ENCODE data around the gene STMN1. TPM values are rescaled to one million over a fixed set of nuclear protein-coding genes. Genes with fewer than 3 reads are reported as not detected.

Gene STMN1
- total RNA-seq, 1 experiment from 2014 or later = 207 TPM

DNA sequence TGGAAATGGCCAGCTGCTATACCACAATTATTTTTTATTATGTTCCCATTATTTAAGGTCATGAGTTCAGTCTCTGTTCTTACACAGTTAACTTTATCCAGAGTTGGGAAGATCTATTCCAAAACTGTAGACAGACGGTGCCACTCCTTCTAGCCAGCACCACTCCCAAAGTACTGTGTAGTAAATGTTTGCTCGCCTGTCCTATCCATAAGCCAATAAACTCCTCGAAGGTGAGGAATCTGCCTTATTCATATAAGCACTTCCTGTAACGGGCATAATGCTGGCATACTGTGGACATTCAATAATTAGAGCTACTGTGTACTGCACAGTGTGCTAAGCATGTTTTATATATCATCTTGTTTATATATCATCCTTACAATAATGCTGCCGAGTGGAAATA, 26.1 kb upstream of the STMN1 start:
- TF ChIP-seq CTCF (IDR thresholded peaks at IDR 0.05; ENCODE audit: insufficient read depth in 1 of 2, low read depth in 1 of 2, low read length in 1 of 2, severe bottlenecking in 1 of 2, unreplicated experiment in 1 of 2) = no peak
- no peaks in the 10 kb centered on the region for H3K27me3 ChIP-seq (replicated peaks; ENCODE audit: control insufficient read depth, insufficient read depth, low read length)
- H3K4me1 Mint-ChIP-seq (ENCODE audit: low read depth, unreplicated experiment) = peaks cover 7% of the 10 kb centered on the region
- POLR2A ChIA-PET = no interaction called here
- intact Hi-C loops (cut with micrococcal nuclease; ENCODE audit: unreplicated experiment) = no loop called here
- CTCF ChIA-PET = no interaction called here
- H3K9me3 Mint-ChIP-seq (ENCODE audit: unreplicated experiment) = no peaks in the 10 kb centered on the region
- H3K36me3 ChIP-seq (ENCODE audit: control insufficient read depth, insufficient read depth, low read length) = no peaks in the 10 kb centered on the region
- H3K9me3 ChIP-seq = no peaks in the 10 kb centered on the region
- H3K27me3 Mint-ChIP-seq (ENCODE audit: insufficient read depth, unreplicated experiment) = no peaks in the 10 kb centered on the region
- no peak for DNase-seq
- no peak overlapping the region for H3K4me3 ChIP-seq (ENCODE audit: low read depth, low read length)
- H3K4me3 Mint-ChIP-seq (ENCODE audit: unreplicated experiment) = no peak overlapping the region
- BruUV-seq (replicated peaks) = no TSS peak
- H3K4me1 ChIP-seq = no peaks in the 10 kb centered on the region
- H3K36me3 Mint-ChIP-seq (ENCODE audit: insufficient read depth, unreplicated experiment) = no peaks in the 10 kb centered on the region
- H3K27ac Mint-ChIP-seq (ENCODE audit: unreplicated experiment) = no peak overlapping the region

DNA sequence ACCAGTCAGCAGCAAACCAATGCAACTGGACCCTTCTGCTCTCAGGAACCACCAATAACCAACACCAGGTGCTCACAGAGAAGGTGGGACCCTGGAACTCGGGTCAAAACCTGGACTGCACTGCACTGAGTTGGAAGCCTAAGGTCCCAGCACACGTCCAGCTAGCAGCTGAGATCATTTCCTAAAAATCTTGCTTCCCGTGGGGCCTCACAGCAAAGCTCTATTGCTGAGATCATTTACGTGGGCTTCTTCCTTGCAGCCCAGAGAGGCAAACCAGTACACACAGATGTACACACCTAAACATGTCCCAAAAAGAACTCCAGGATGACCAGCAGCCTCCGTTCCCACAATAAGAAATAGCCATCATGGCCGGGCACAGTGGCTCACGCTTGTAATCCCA, 22.8 kb upstream of the STMN1 start:
- H3K27me3 ChIP-seq (replicated peaks; ENCODE audit: control insufficient read depth, insufficient read depth, low read length) = no peaks in the 10 kb centered on the region
- ChIA-PET POLR2A (no interaction called here), CTCF (no interaction called here)
- no peak overlapping the region for H3K4me3 ChIP-seq (ENCODE audit: low read depth, low read length)
- H3K4me1 ChIP-seq = no peaks in the 10 kb centered on the region
- Mint-ChIP-seq H3K4me1 (ENCODE audit: low read depth, unreplicated experiment) (peaks cover 7% of the 10 kb centered on the region), H3K9me3 (ENCODE audit: unreplicated experiment) (no peaks in the 10 kb centered on the region), H3K36me3 (ENCODE audit: insufficient read depth, unreplicated experiment) (no peaks in the 10 kb centered on the region), H3K27ac (ENCODE audit: unreplicated experiment) (no peak overlapping the region), H3K4me3 (ENCODE audit: unreplicated experiment) (no peak overlapping the region), H3K27me3 (ENCODE audit: insufficient read depth, unreplicated experiment) (no peaks in the 10 kb centered on the region)
- no peaks in the 10 kb centered on the region for H3K36me3 ChIP-seq (ENCODE audit: control insufficient read depth, insufficient read depth, low read length)
- TF ChIP-seq CTCF (IDR thresholded peaks at IDR 0.05; ENCODE audit: insufficient read depth in 1 of 2, low read depth in 1 of 2, low read length in 1 of 2, severe bottlenecking in 1 of 2, unreplicated experiment in 1 of 2) = no peak
- DNase-seq = no peak
- intact Hi-C loops (cut with micrococcal nuclease; ENCODE audit: unreplicated experiment) = no loop called here
- no TSS peak for BruUV-seq (replicated peaks)
- H3K9me3 ChIP-seq = no peaks in the 10 kb centered on the region

DNA sequence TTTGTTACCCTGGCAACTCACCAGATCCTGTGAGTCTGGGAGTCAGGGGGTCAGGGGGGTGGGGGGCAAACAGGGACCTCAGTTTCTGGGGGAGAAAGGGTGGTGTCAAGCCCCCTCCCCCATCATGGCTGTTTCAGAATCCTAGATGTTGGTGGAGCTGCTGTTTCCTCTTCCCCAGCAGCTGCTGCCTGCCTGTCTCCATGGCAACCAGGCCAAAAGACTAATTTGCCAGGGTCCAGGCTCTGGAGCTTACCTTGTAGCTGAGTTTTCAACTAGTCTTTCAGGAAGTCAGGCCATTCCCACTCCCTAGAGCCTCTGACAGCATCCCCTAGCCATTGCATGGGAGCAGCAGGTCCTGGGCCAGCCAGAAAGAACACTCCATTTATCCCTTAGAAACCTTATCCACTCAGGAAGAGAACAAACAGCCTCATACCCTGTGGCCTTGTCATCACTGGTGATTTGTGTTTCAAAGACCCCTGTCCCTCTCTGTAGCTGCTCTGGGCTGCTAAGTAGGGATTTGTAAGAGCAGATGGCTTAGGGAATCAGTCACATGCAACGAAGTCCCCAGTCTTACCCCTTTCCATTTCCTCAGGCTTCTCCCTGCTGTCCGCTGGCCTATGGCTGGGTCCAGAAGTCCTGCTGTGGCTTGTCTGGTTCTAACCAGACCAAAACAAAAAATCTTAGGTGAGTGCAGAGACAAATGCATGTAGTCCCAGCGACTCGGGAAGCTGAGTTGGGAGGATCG, 21.5 kb upstream of the STMN1 start:
- H3K36me3 ChIP-seq (ENCODE audit: control insufficient read depth, insufficient read depth, low read length) = no peaks in the 10 kb centered on the region
- no TSS peak for BruUV-seq (replicated peaks)
- Mint-ChIP-seq H3K4me3 (ENCODE audit: unreplicated experiment) (no peak overlapping the region), H3K27ac (ENCODE audit: unreplicated experiment) (no peak overlapping the region), H3K4me1 (ENCODE audit: low read depth, unreplicated experiment) (no peaks in the 10 kb centered on the region), H3K9me3 (ENCODE audit: unreplicated experiment) (no peaks in the 10 kb centered on the region), H3K36me3 (ENCODE audit: insufficient read depth, unreplicated experiment) (no peaks in the 10 kb centered on the region), H3K27me3 (ENCODE audit: insufficient read depth, unreplicated experiment) (no peaks in the 10 kb centered on the region)
- CTCF ChIA-PET = no interaction called here
- no peak for TF ChIP-seq CTCF (IDR thresholded peaks at IDR 0.05; ENCODE audit: insufficient read depth in 1 of 2, low read depth in 1 of 2, low read length in 1 of 2, severe bottlenecking in 1 of 2, unreplicated experiment in 1 of 2)
- H3K4me3 ChIP-seq (ENCODE audit: low read depth, low read length) = no peak overlapping the region
- H3K9me3 ChIP-seq = no peaks in the 10 kb centered on the region
- intact Hi-C loops (cut with micrococcal nuclease; ENCODE audit: unreplicated experiment) = no loop called here
- no peaks in the 10 kb centered on the region for H3K27me3 ChIP-seq (replicated peaks; ENCODE audit: control insufficient read depth, insufficient read depth, low read length)
- POLR2A ChIA-PET = no interaction called here
- DNase-seq = no peak
- H3K4me1 ChIP-seq = no peaks in the 10 kb centered on the region

Data from Caco-2 (cell line).